Measurements from ENCODE around the gene TBL1XR1. TPM values are rescaled to one million over a fixed set of nuclear protein-coding genes. Genes with fewer than 3 reads are reported as not detected.

TBL1XR1 gene
- total RNA-seq, 1 donor from 2014 or later = 156 TPM

DNA sequence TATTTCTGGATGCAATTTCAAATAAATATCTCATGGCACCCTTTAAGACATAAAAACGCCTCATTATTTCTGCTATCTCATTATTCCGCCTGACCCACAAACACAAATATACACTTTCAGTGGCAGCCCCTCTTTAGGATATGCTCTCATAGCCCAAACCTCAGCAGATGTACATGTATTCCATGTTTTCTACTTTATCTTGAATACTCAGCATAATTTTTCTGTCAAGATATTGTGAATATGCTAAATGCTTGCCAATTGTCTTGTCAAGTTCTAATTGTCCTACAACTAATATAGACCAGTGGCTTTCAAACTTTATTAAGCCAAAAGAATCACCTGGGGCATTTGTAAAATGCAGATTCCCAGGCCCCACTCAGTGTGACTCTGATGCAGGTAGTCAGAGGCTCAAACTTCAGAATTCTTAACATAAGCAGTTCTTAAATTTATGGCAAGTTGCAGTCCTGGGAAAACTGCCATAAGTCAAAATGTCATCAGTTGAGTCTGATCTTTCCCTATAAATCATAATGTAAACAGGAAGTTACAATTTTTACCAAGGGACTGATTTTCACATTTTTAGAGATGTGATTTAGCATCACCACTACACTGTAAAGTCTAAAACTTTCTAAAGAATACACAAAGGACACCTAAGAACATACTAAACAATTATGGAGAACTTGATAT lies 135.1 kb downstream of the TBL1XR1 start:
- no peak for ATAC-seq
- Histone ChIP-seq H3K9me3 (no peaks in the 10 kb centered on the region), H3K36me3 (no peaks in the 10 kb centered on the region), H3K4me3 (no peak overlapping the region), H3K4me1 (peaks cover 3% of the 10 kb centered on the region), H3K27me3 (no peaks in the 10 kb centered on the region), H3K27ac (no peak overlapping the region)
- intact Hi-C loops (cut with DNase I) = loop anchor here (10.0 kb wide), 1 partner anchor 303 kb away; no protein-coding TSS in a partner anchor
- TF ChIP-seq, protein P1, sequence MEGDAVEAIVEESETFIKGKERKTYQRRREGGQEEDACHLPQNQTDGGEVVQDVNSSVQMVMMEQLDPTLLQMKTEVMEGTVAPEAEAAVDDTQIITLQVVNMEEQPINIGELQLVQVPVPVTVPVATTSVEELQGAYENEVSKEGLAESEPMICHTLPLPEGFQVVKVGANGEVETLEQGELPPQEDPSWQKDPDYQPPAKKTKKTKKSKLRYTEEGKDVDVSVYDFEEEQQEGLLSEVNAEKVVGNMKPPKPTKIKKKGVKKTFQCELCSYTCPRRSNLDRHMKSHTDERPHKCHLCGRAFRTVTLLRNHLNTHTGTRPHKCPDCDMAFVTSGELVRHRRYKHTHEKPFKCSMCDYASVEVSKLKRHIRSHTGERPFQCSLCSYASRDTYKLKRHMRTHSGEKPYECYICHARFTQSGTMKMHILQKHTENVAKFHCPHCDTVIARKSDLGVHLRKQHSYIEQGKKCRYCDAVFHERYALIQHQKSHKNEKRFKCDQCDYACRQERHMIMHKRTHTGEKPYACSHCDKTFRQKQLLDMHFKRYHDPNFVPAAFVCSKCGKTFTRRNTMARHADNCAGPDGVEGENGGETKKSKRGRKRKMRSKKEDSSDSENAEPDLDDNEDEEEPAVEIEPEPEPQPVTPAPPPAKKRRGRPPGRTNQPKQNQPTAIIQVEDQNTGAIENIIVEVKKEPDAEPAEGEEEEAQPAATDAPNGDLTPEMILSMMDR (IDR thresholded peaks at IDR 0.05) = no peak
- no peak for DNase-seq

DNA sequence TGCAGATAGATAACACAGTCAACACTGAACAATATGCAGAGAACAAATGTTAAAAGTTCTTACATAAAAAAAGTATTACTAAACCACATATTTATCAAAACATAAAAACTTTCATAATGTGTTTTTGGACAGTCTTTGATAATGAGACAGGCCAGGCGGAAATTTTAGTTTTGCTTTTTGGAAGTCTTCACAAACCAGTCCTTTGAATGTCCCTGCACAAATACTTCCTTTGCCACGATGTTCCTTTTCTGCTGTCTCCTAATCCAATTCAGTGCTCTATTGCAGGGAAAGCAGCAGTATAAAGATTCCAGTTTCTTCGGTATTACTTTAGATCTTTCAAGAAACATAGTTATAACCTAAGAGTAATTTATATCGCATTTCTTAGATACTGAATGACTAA lies 135.9 kb downstream of the TBL1XR1 start:
- TF ChIP-seq, protein P1 (IDR thresholded peaks at IDR 0.05) = no peak
- no peak for ATAC-seq
- H3K27me3 ChIP-seq = no peaks in the 10 kb centered on the region
- no peak overlapping the region for H3K4me3 ChIP-seq
- no peaks in the 10 kb centered on the region for H3K9me3 ChIP-seq
- H3K27ac ChIP-seq = no peak overlapping the region
- no peak for DNase-seq
- peaks cover 3% of the 10 kb centered on the region for H3K4me1 ChIP-seq
- intact Hi-C loops (cut with DNase I) = loop anchor here (10.0 kb wide), 1 partner anchor 303 kb away; no protein-coding TSS in a partner anchor
- no peaks in the 10 kb centered on the region for H3K36me3 ChIP-seq

DNA sequence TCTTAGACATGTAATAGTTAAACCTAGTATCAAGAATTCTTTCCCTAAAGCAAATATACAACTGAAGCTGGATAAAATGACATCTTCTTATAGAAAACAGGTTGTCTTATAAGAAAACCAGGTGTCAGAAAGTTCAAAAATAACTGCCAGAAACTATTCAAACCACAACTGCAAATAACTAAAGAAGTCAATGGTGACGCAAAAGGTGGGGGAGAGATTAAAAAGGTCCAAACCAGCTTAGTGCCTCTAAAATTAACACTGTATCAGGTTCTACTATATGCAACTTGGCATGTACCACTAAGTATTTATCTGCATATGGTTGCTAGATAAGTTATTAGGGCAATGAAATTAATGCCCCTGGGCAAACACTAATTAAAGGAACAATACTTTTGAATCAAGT lies 136.8 kb downstream of the TBL1XR1 start:
- intact Hi-C loops (cut with DNase I) = loop anchor here (10.0 kb wide), 1 partner anchor 304 kb away; no protein-coding TSS in a partner anchor
- H3K4me1 ChIP-seq = peaks cover 3% of the 10 kb centered on the region
- no peaks in the 10 kb centered on the region for H3K36me3 ChIP-seq
- ATAC-seq (no peak), DNase-seq (no peak)
- no peak overlapping the region for H3K4me3 ChIP-seq
- no peaks in the 10 kb centered on the region for H3K9me3 ChIP-seq
- H3K27me3 ChIP-seq = no peaks in the 10 kb centered on the region
- TF ChIP-seq, protein P1 (IDR thresholded peaks at IDR 0.05) = no peak
- H3K27ac ChIP-seq = no peak overlapping the region

DNA sequence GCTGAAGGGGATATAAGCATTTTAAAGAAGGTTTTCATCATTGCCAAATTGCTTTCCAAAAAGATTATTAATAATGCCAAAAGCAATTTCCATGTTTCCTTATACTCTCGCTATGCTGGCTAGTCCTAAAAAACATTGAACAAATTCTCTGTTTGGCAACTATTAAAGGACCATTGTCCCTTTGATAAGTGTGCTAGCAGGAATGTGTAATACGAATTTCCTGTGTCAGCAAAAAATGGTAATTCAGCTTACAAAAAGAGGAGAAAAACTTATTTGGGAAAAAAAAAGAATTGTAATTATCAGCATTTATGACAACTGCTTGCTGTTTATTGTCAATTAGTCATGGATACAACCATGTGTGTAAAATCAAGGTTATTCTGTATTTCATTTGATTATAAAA lies 138.6 kb downstream of the TBL1XR1 start:
- H3K27ac ChIP-seq = no peak overlapping the region
- ATAC-seq (no peak), DNase-seq (no peak)
- H3K9me3 ChIP-seq = no peaks in the 10 kb centered on the region
- H3K27me3 ChIP-seq = no peaks in the 10 kb centered on the region
- no peaks in the 10 kb centered on the region for H3K36me3 ChIP-seq
- no peak overlapping the region for H3K4me3 ChIP-seq
- intact Hi-C loops (cut with DNase I) = no loop called here
- TF ChIP-seq, protein P1 (IDR thresholded peaks at IDR 0.05) = no peak
- peaks cover 3% of the 10 kb centered on the region for H3K4me1 ChIP-seq

DNA sequence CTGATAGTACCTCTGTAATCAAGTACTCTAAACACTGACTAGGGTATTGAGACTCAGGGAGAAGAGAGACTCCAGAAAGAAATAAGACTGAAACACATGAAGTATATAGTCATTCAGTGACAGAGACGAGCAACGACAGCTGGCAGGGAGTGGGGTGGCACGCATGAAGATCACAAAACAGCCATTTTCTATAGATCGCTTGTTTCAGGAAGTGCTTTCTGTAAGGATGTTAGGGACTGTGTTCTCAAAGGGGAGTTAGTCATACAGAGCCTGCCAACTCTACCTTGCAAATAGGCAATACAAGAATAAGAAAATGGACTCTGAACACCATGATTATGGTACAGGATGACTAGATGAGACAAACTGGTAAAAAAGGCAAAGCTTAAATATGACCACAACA lies 139.5 kb downstream of the TBL1XR1 start:
- no peaks in the 10 kb centered on the region for H3K36me3 ChIP-seq
- H3K4me1 ChIP-seq = peaks cover 3% of the 10 kb centered on the region
- no peak overlapping the region for H3K4me3 ChIP-seq
- ATAC-seq = no peak
- DNase-seq = no peak
- TF ChIP-seq, protein P1 (IDR thresholded peaks at IDR 0.05) = no peak
- no peaks in the 10 kb centered on the region for H3K27me3 ChIP-seq
- intact Hi-C loops (cut with DNase I) = no loop called here
- H3K27ac ChIP-seq = no peak overlapping the region
- H3K9me3 ChIP-seq = no peaks in the 10 kb centered on the region
